WTC11 (cell line): Measurements from ENCODE around the gene IL17RC. TPM values are rescaled to one million over a fixed set of nuclear protein-coding genes. Genes with fewer than 3 reads are reported as not detected.

Source experiments
- ATAC-seq: fragments of 200-7000 bp; cut with Tn5 transposase; 2 replicates; pipeline ENCODE4 v1.10.0; 2021; ENCODE audit warnings: mild to moderate bottlenecking, moderate library complexity
- CTCF ChIA-PET: fragments of 300-600 bp; sonication (Branson Sonifier 250); formaldehyde crosslinking; loops from one replicate; lab custom pipeline; 2021; ENCODE audit warnings: antibody characterized with exemption; lab: Charles Lee
- POLR2A ChIA-PET: fragments of 350-600 bp; sonication (Branson Sonifier 250); formaldehyde crosslinking; loops from one replicate; lab custom pipeline; 2021; ENCODE audit warnings: antibody characterized with exemption; lab: Charles Lee
- DNase-seq: peaks from one replicate; pipeline ENCODE4 v3.0.0; 2021; ENCODE audit warnings: low spot score
- H3K27ac Mint-ChIP-seq: 2 replicates; pipeline ENCODE4 v1.8.0; 2021; ENCODE audit warnings: mixed read lengths
- H3K27me3 Mint-ChIP-seq: 2 replicates; pipeline ENCODE4 v1.8.0; 2021; ENCODE audit warnings: low read depth, mild to moderate bottlenecking, moderate library complexity, mixed read lengths
- H3K36me3 Mint-ChIP-seq: 2 replicates; pipeline ENCODE4 v1.8.0; 2021; ENCODE audit warnings: mixed read lengths
- H3K4me1 Mint-ChIP-seq: 2 replicates; pipeline ENCODE4 v1.8.0; 2022; ENCODE audit warnings: mixed read lengths
- H3K4me3 Mint-ChIP-seq: 2 replicates; pipeline ENCODE4 v1.8.0; 2021; ENCODE audit warnings: mild to moderate bottlenecking, moderate library complexity, mixed read lengths
- H3K9me3 Mint-ChIP-seq: 2 replicates; pipeline ENCODE4 v1.8.0; 2021; ENCODE audit warnings: mixed read lengths
- ELF4 ChIP-seq: sonication (generic); formaldehyde crosslinking; IDR thresholded peaks from 2 replicates; pipeline ENCODE4 v1.8.1; 2022; ENCODE audit warnings: low read depth, mild to moderate bottlenecking, moderate library complexity, missing genetic modification reagents
- GTF2I ChIP-seq: fragments of 250-450 bp; sonication (Bioruptor Pico); conservative IDR thresholded peaks from 2 replicates; pipeline ENCODE4 v1.4.0; 2021; ENCODE audit warnings: mild to moderate bottlenecking
- NR1H2 ChIP-seq: sonication (generic); formaldehyde crosslinking; IDR thresholded peaks from 2 replicates; pipeline ENCODE4 v1.9.0; 2021; ENCODE audit warnings: mild to moderate bottlenecking, moderate library complexity, missing genetic modification reagents
- SOX15 ChIP-seq: fragments of 250-450 bp; sonication (Bioruptor Pico); IDR thresholded peaks from 2 replicates; pipeline ENCODE4 v1.9.0; 2021; ENCODE audit warnings: mild to moderate bottlenecking
- SP1 ChIP-seq: sonication (generic); formaldehyde crosslinking; conservative IDR thresholded peaks from 2 replicates; pipeline ENCODE4 v1.8.1; 2022; ENCODE audit warnings: missing genetic modification reagents
- ZNF138 ChIP-seq: sonication (generic); formaldehyde crosslinking; conservative IDR thresholded peaks from 2 replicates; pipeline ENCODE4 v1.8.1; 2022; ENCODE audit warnings: mild to moderate bottlenecking, moderate library complexity, missing genetic modification reagents
- ZNF317 ChIP-seq: sonication (generic); formaldehyde crosslinking; IDR thresholded peaks from 2 replicates; pipeline ENCODE4 v1.8.1; 2023; ENCODE audit warnings: low read depth, mild to moderate bottlenecking, moderate library complexity, missing genetic modification reagents, borderline replicate concordance
- total RNA-seq: library from RNA; stranded (reverse); gene quantifications from 3 replicates; pipeline ENCODE4 v1.2.3, GENCODE V29; 2021
- TF ChIP-seq, protein P1 (sequence below): sonication (generic); formaldehyde crosslinking; IDR thresholded peaks from 2 replicates; pipeline ENCODE4 v1.8.1; 2022; ENCODE audit warnings: low read depth, mild to moderate bottlenecking, moderate library complexity, missing genetic modification reagents, borderline replicate concordance
- TF ChIP-seq, protein P2 (sequence below): fragments of 250-450 bp; sonication (Bioruptor Pico); IDR thresholded peaks from 2 replicates; pipeline ENCODE4 v2.1.2; 2022; ENCODE audit warnings: mild to moderate bottlenecking, moderate library complexity
- TF ChIP-seq, protein P3 (sequence below): sonication (generic); formaldehyde crosslinking; IDR thresholded peaks from 2 replicates; pipeline ENCODE4 v1.8.0; 2022; ENCODE audit warnings: missing genetic modification reagents
- TF ChIP-seq, protein P4 (sequence below): sonication (generic); formaldehyde crosslinking; IDR thresholded peaks from 2 replicates; pipeline ENCODE4 v1.8.0; 2022; ENCODE audit warnings: mild to moderate bottlenecking, missing genetic modification reagents
- TF ChIP-seq, protein P5 (sequence below): sonication (generic); formaldehyde crosslinking; IDR thresholded peaks from 2 replicates; pipeline ENCODE4 v1.8.0; 2023; ENCODE audit warnings: missing genetic modification reagents
- TF ChIP-seq, protein P6 (sequence below): fragments of 250-450 bp; sonication (Bioruptor Pico); IDR thresholded peaks from 2 replicates; pipeline ENCODE4 v1.9.0; 2021; ENCODE audit warnings: mild to moderate bottlenecking
- TF ChIP-seq, protein P7 (sequence below): sonication (generic); formaldehyde crosslinking; IDR thresholded peaks from 2 replicates; pipeline ENCODE4 v1.8.1; 2022; ENCODE audit warnings: missing genetic modification reagents, borderline replicate concordance

The IL17RC gene
- total RNA-seq, 1 experiment from 2014 or later, result 10.1 TPM

DNA sequence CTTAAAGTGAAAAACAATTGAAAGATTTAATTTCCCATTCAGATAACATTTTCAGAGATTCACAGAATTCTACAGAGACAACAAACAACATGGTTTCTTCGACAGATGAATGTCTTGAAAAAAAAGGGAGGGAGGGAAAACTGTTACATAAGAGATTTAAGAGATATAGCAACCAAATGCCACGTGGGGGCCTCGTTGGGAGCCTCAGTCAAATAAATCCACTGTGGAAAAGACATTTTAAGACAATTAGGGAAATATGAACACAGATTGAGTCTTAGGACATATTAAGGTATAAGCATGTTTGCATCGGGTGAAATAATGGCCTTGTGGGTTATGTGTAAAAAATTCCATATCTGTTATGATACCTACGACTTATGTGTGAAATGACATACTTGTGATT lies 40.3 kb downstream of the IL17RC start:
- TF ChIP-seq GTF2I (CRISPR knock-in tag), result no peak
- TF ChIP-seq, protein P1, sequence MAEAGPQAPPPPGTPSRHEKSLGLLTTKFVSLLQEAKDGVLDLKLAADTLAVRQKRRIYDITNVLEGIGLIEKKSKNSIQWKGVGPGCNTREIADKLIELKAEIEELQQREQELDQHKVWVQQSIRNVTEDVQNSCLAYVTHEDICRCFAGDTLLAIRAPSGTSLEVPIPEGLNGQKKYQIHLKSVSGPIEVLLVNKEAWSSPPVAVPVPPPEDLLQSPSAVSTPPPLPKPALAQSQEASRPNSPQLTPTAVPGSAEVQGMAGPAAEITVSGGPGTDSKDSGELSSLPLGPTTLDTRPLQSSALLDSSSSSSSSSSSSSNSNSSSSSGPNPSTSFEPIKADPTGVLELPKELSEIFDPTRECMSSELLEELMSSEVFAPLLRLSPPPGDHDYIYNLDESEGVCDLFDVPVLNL, result no peak
- no peak for TF ChIP-seq ELF4 (CRISPR knock-in tag)
- TF ChIP-seq, protein P2, sequence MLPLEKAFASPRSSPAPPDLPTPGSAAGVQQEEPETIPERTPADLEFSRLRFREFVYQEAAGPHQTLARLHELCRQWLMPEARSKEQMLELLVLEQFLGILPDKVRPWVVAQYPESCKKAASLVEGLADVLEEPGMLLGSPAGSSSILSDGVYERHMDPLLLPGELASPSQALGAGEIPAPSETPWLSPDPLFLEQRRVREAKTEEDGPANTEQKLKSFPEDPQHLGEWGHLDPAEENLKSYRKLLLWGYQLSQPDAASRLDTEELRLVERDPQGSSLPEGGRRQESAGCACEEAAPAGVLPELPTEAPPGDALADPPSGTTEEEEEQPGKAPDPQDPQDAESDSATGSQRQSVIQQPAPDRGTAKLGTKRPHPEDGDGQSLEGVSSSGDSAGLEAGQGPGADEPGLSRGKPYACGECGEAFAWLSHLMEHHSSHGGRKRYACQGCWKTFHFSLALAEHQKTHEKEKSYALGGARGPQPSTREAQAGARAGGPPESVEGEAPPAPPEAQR (CRISPR knock-in tag), result no peak
- TF ChIP-seq, protein P3, sequence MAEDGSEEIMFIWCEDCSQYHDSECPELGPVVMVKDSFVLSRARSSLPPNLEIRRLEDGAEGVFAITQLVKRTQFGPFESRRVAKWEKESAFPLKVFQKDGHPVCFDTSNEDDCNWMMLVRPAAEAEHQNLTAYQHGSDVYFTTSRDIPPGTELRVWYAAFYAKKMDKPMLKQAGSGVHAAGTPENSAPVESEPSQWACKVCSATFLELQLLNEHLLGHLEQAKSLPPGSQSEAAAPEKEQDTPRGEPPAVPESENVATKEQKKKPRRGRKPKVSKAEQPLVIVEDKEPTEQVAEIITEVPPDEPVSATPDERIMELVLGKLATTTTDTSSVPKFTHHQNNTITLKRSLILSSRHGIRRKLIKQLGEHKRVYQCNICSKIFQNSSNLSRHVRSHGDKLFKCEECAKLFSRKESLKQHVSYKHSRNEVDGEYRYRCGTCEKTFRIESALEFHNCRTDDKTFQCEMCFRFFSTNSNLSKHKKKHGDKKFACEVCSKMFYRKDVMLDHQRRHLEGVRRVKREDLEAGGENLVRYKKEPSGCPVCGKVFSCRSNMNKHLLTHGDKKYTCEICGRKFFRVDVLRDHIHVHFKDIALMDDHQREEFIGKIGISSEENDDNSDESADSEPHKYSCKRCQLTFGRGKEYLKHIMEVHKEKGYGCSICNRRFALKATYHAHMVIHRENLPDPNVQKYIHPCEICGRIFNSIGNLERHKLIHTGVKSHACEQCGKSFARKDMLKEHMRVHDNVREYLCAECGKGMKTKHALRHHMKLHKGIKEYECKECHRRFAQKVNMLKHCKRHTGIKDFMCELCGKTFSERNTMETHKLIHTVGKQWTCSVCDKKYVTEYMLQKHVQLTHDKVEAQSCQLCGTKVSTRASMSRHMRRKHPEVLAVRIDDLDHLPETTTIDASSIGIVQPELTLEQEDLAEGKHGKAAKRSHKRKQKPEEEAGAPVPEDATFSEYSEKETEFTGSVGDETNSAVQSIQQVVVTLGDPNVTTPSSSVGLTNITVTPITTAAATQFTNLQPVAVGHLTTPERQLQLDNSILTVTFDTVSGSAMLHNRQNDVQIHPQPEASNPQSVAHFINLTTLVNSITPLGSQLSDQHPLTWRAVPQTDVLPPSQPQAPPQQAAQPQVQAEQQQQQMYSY (CRISPR knock-in tag), result no peak
- TF ChIP-seq, protein P4, sequence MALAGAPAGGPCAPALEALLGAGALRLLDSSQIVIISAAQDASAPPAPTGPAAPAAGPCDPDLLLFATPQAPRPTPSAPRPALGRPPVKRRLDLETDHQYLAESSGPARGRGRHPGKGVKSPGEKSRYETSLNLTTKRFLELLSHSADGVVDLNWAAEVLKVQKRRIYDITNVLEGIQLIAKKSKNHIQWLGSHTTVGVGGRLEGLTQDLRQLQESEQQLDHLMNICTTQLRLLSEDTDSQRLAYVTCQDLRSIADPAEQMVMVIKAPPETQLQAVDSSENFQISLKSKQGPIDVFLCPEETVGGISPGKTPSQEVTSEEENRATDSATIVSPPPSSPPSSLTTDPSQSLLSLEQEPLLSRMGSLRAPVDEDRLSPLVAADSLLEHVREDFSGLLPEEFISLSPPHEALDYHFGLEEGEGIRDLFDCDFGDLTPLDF (CRISPR knock-in tag), result no peak
- TF ChIP-seq ZNF138 (CRISPR knock-in tag), result no peak
- no peak for TF ChIP-seq ZNF317 (CRISPR knock-in tag)
- no peak for TF ChIP-seq SP1 (CRISPR knock-in tag)
- TF ChIP-seq SOX15, result no peak
- TF ChIP-seq, protein P5, sequence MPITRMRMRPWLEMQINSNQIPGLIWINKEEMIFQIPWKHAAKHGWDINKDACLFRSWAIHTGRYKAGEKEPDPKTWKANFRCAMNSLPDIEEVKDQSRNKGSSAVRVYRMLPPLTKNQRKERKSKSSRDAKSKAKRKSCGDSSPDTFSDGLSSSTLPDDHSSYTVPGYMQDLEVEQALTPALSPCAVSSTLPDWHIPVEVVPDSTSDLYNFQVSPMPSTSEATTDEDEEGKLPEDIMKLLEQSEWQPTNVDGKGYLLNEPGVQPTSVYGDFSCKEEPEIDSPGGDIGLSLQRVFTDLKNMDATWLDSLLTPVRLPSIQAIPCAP, result no peak
- TF ChIP-seq, all 79 proteins: peak for 0
- DNase-seq (no peak), ATAC-seq (no peak)
- no peaks in the 10 kb centered on the region for H3K9me3 Mint-ChIP-seq
- ChIA-PET POLR2A (no interaction called here), CTCF (no interaction called here)
- no peaks in the 10 kb centered on the region for H3K36me3 Mint-ChIP-seq
- H3K4me3 Mint-ChIP-seq, result no peak overlapping the region
- H3K4me1 Mint-ChIP-seq, result peaks cover 26% of the 10 kb centered on the region
- no peak overlapping the region for H3K27ac Mint-ChIP-seq
- peaks cover 26% of the 10 kb centered on the region for H3K27me3 Mint-ChIP-seq

DNA sequence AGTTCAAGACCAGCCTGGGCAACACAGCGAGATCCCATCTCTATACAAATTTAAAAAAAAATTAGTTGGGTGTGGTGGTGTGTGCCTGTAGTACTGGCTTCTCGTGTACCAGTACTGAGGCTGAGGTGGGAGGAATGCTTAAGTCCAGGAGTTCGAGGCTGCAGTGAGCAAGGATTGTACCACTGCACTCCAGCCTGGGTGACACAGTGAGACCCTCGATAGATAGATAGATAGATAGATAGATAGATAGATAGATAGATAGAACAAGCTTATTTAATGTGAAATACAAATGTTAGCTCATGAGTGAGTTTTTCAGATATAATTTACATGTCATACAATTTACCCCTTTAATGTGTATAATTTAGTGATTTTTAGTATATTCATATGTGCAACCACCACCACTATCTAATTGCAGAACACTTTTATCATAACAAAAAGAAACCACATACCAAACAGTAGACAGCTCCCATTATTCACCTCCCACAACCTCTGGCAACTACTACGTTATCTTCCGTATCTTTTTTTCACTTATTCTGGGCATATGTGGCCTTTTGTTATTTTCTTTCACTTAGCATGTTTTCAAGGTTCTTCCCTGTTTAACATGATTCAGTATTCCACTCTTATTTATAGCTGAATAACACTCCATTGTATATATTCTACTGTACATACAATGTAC lies 48.4 kb downstream of the IL17RC start:
- Mint-ChIP-seq H3K27me3 (no peaks in the 10 kb centered on the region), H3K9me3 (no peaks in the 10 kb centered on the region), H3K36me3 (peaks cover 33% of the 10 kb centered on the region), H3K27ac (no peak overlapping the region), H3K4me3 (no peak overlapping the region), H3K4me1 (no peaks in the 10 kb centered on the region)
- TF ChIP-seq, protein P6, sequence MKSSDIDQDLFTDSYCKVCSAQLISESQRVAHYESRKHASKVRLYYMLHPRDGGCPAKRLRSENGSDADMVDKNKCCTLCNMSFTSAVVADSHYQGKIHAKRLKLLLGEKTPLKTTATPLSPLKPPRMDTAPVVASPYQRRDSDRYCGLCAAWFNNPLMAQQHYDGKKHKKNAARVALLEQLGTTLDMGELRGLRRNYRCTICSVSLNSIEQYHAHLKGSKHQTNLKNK (CRISPR knock-in tag), result no peak
- TF ChIP-seq, protein P1, result no peak
- TF ChIP-seq, protein P7, sequence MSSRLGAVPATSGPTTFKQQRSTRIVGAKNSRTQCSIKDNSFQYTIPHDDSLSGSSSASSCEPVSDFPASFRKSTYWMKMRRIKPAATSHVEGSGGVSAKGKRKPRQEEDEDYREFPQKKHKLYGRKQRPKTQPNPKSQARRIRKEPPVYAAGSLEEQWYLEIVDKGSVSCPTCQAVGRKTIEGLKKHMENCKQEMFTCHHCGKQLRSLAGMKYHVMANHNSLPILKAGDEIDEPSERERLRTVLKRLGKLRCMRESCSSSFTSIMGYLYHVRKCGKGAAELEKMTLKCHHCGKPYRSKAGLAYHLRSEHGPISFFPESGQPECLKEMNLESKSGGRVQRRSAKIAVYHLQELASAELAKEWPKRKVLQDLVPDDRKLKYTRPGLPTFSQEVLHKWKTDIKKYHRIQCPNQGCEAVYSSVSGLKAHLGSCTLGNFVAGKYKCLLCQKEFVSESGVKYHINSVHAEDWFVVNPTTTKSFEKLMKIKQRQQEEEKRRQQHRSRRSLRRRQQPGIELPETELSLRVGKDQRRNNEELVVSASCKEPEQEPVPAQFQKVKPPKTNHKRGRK (CRISPR knock-in tag), result no peak
- TF ChIP-seq NR1H2 (CRISPR knock-in tag), result no peak
- CTCF ChIA-PET, result interaction anchor here (2.5 kb wide), 1 partner anchor 19 kb away, joined by 12 read pairs; no protein-coding TSS in a partner anchor
- DNase-seq (no peak), ATAC-seq (no peak)
- POLR2A ChIA-PET, result no interaction called here
